ENCODE results near the gene DNAJC1.

GRCh38 chr10:21943633-21944265 is 59.8 kb downstream of the DNAJC1 start:
- TF ChIP-seq CTCF (IDR thresholded peaks at IDR 0.05) = no peak
- TF ChIP-seq ZNF281 (CRISPR knock-in tag; IDR thresholded peaks at IDR 0.05) = no peak
- TF ChIP-seq FOXK1 (CRISPR knock-in tag; IDR thresholded peaks at IDR 0.05) = no peak
- TF ChIP-seq TCF7 (CRISPR knock-in tag; IDR thresholded peaks at IDR 0.05; ENCODE audit: low read depth) = no peak
- TF ChIP-seq NFE2L1 (CRISPR knock-in tag; IDR thresholded peaks at IDR 0.05) = no peak
- no peak for TF ChIP-seq USF2 (CRISPR knock-in tag; IDR thresholded peaks at IDR 0.05)
- no peak for TF ChIP-seq JUN (CRISPR knock-in tag; IDR thresholded peaks at IDR 0.05)
- TF ChIP-seq E2F1 (CRISPR knock-in tag; IDR thresholded peaks at IDR 0.05) = no peak
- TF ChIP-seq NFYB (CRISPR knock-in tag; conservative IDR thresholded peaks at IDR 0.05; ENCODE audit: low read depth) = no peak

Data from WTC11 (cell line).